Keratinocyte (primary cell): Measurements from ENCODE around the gene DOP1A. TPM values are rescaled to one million over a fixed set of nuclear protein-coding genes. Genes with fewer than 3 reads are reported as not detected.

Experiments used
- DNase-seq: peaks from one replicate; pipeline ENCODE4 v3.0.0-alpha.2; 2011; ENCODE audit warnings: low read depth, missing footprints, low spot score
- FAIRE-seq: peaks from 2 replicates; lab custom pipeline; 2011; peaks lifted over from hg19 to GRCh38; lab: Jason Lieb, UNC
- H2AFZ ChIP-seq: 2 replicates; pipeline ENCODE4 v1.6.0; 2012; ENCODE audit warnings: low read length, control low read depth, inconsistent platforms; ENCODE audit not compliant: control insufficient read depth
- H3K27ac ChIP-seq: 2 replicates; pipeline ENCODE4 v1.5.1; 2011; ENCODE audit warnings: low read length; ENCODE audit not compliant: control insufficient read depth, insufficient read depth
- H3K27me3 ChIP-seq: 3 replicates; pipeline ENCODE4 v1.6.0; 2011; ENCODE audit warnings: low read length; ENCODE audit not compliant: control insufficient read depth, insufficient read depth; ENCODE audit errors: extremely low read depth
- H3K36me3 ChIP-seq, 2 experiments: 2 replicates in 1 of 2; 3 replicates in 1 of 2; pipeline ENCODE4 v1.5.1; 2011; ENCODE audit warnings: low read length in 2 of 2, mild to moderate bottlenecking in 1 of 2; ENCODE audit not compliant: control insufficient read depth in 2 of 2, insufficient read depth in 2 of 2; ENCODE audit errors: extremely low read depth in 1 of 2
- H3K4me1 ChIP-seq: 3 replicates; pipeline ENCODE4 v1.5.1; 2011; ENCODE audit warnings: low read length; ENCODE audit not compliant: control insufficient read depth, insufficient read depth; ENCODE audit errors: extremely low read depth
- H3K4me2 ChIP-seq: 3 replicates; pipeline ENCODE4 v1.6.0; 2011; ENCODE audit warnings: low read depth, low read length; ENCODE audit not compliant: control insufficient read depth, insufficient read depth; ENCODE audit errors: extremely low read depth
- H3K4me3 ChIP-seq, 3 experiments: fragments of 200-600 bp in 1 of 3; sonication (generic) in 1 of 3; 2 replicates in 2 of 3; 3 replicates in 1 of 3; pipeline ENCODE4 v1.5.1; 2011 to 2016; ENCODE audit warnings: low read length in 3 of 3, mild to moderate bottlenecking in 3 of 3, control low read depth in 2 of 3, inconsistent platforms in 1 of 3, low read depth in 1 of 3, mixed read lengths in 1 of 3, mixed run types in 1 of 3, moderate library complexity in 1 of 3; ENCODE audit not compliant: control insufficient read depth in 2 of 3, insufficient read depth in 2 of 3; ENCODE audit errors: extremely low read depth in 1 of 3
- H3K79me2 ChIP-seq: 2 replicates; pipeline ENCODE4 v1.6.0; 2012; ENCODE audit warnings: low read length; ENCODE audit not compliant: control insufficient read depth, insufficient read depth
- H3K9ac ChIP-seq: 3 replicates; pipeline ENCODE4 v1.6.0; 2011; ENCODE audit warnings: low read length; ENCODE audit not compliant: control insufficient read depth, insufficient read depth; ENCODE audit errors: extremely low read depth
- H3K9me1 ChIP-seq: 3 replicates; pipeline ENCODE4 v1.6.0; 2011; ENCODE audit warnings: low read length; ENCODE audit not compliant: control insufficient read depth, insufficient read depth; ENCODE audit errors: extremely low read depth
- H3K9me3 ChIP-seq: 2 replicates; pipeline ENCODE4 v1.5.1; 2012; ENCODE audit warnings: low read depth, low read length; ENCODE audit not compliant: control insufficient read depth
- H4K20me1 ChIP-seq: 3 replicates; pipeline ENCODE4 v1.6.0; 2011; ENCODE audit warnings: low read length; ENCODE audit not compliant: control insufficient read depth, insufficient read depth; ENCODE audit errors: extremely low read depth
- EZH2 ChIP-seq: IDR thresholded peaks from one replicate; pipeline ENCODE4 v1.6.1; 2012; ENCODE audit warnings: inconsistent platforms, mild to moderate bottlenecking, low read length, moderate library complexity
- dilution Hi-C: fragments of 300-500 bp; cut with MboI; formaldehyde crosslinking; loops from one replicate; pipeline ENCODE4 v1.7.0; 2020; ENCODE audit warnings: low sequenced_read_pairs; ENCODE audit not compliant: extremely low pct_ligation_motif_present
- polyA plus RNA-seq, 5 experiments: library from polyadenylated mRNA; depleted of rRNA in 3 of 5; stranded (reverse) in 3 of 5; stranded (forward) in 1 of 5; unstranded in 1 of 5; fragments of >200 nt; gene quantifications; 1 replicate in 1 of 5; 2 replicates in 3 of 5; 3 replicates in 1 of 5; pipeline versions ENCODE4 v1.2.1 to v1.2.3, GENCODE V29; 2011 to 2012; ENCODE audit warnings: missing spikeins in 2 of 5, low read depth in 1 of 5, low replicate concordance in 1 of 5
- TF ChIP-seq, protein P1 (sequence below), 3 experiments: IDR thresholded peaks in 1 of 3; conservative IDR thresholded peaks in 1 of 3; optimal IDR thresholded peaks in 1 of 3; 2 replicates in 2 of 3; 3 replicates in 1 of 3; pipeline versions ENCODE3 to v1.5.1; 2011; ENCODE audit warnings: low read length in 3 of 3, mild to moderate bottlenecking in 3 of 3, moderate library complexity in 2 of 3, control low read depth in 1 of 3, inconsistent platforms in 1 of 3; ENCODE audit not compliant: insufficient read depth in 2 of 3; ENCODE audit errors: extremely low read depth in 1 of 3

The DOP1A gene
- polyA plus RNA-seq, 1 donor (not counting 4 experiments of a cell fraction or from before 2014, with no cell fraction given): 14.1 TPM

DNA sequence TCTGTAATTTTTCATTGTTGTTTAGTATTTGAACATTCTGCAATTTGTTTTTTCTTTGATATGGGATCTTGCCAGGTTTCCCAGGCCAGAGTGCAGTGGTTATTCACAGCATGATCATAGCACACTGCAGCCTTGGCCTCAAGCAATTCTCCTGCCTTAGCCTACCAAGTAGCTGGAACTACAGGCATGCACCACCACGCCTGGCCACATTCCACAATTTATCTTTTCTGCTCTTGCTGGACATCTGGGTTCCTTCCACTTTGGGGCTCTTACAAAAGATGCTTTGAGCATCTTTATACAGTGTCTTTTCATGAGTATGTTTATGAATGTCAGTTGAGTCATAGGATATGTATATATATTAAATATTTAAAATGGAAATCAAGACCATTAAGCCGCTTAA is 83.6 kb downstream of the DOP1A start:
- FAIRE-seq: no peak
- Histone ChIP-seq H3K27ac (no peak overlapping the region), H3K4me1 (no peaks in the 10 kb centered on the region), H3K9me1 (no peaks in the 10 kb centered on the region), H3K36me3 (peaks cover 9 to 11% of the 10 kb centered on the region in 2 experiments), H3K9me3 (no peaks in the 10 kb centered on the region), H3K9ac (no peak overlapping the region), H3K4me3 (no peak overlapping the region), H4K20me1 (no peaks in the 10 kb centered on the region), H3K79me2 (no peaks in the 10 kb centered on the region), H3K27me3 (no peaks in the 10 kb centered on the region), H3K4me2 (no peak overlapping the region), H2AFZ (no peak overlapping the region)
- no peak for DNase-seq
- TF ChIP-seq EZH2: no peak
- TF ChIP-seq, protein P1, sequence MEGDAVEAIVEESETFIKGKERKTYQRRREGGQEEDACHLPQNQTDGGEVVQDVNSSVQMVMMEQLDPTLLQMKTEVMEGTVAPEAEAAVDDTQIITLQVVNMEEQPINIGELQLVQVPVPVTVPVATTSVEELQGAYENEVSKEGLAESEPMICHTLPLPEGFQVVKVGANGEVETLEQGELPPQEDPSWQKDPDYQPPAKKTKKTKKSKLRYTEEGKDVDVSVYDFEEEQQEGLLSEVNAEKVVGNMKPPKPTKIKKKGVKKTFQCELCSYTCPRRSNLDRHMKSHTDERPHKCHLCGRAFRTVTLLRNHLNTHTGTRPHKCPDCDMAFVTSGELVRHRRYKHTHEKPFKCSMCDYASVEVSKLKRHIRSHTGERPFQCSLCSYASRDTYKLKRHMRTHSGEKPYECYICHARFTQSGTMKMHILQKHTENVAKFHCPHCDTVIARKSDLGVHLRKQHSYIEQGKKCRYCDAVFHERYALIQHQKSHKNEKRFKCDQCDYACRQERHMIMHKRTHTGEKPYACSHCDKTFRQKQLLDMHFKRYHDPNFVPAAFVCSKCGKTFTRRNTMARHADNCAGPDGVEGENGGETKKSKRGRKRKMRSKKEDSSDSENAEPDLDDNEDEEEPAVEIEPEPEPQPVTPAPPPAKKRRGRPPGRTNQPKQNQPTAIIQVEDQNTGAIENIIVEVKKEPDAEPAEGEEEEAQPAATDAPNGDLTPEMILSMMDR (optimal IDR thresholded peaks at IDR 0.05 in 1 of 3, IDR thresholded peaks at IDR 0.05 in 1 of 3, conservative IDR thresholded peaks at IDR 0.05 in 1 of 3; ENCODE audit: extremely low read depth in 1 of 3, insufficient read depth in 2 of 3, low read length in 3 of 3): no peak
- dilution Hi-C loops: no loop called here

DNA sequence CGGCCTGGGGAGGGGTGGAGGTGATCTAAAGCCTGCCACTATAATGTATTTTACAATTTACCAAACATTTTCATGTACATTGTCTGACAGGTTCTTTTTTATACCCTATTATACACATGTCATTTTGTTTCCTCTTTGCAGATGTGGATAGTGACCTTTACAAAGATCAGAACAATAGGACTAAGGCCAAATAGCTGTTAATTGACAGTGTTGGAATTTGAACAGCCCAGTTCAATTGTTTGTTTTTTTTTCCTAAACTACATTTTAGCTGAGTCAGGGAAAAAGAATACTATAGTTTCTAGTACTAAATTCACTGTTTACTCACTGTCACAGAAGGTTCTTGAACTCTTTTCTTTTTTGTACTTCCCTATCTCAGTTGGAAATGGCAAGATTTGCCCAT is 85.4 kb downstream of the DOP1A start:
- no peak for TF ChIP-seq EZH2
- TF ChIP-seq, protein P1 (optimal IDR thresholded peaks at IDR 0.05 in 1 of 3, IDR thresholded peaks at IDR 0.05 in 1 of 3, conservative IDR thresholded peaks at IDR 0.05 in 1 of 3; ENCODE audit: extremely low read depth in 1 of 3, insufficient read depth in 2 of 3, low read length in 3 of 3): no peak
- Histone ChIP-seq H3K4me1 (no peaks in the 10 kb centered on the region), H3K9me3 (no peaks in the 10 kb centered on the region), H3K4me2 (no peak overlapping the region), H3K4me3 (no peak overlapping the region), H2AFZ (no peak overlapping the region), H4K20me1 (no peaks in the 10 kb centered on the region), H3K36me3 (peaks cover 5 to 14% of the 10 kb centered on the region in 2 experiments), H3K79me2 (no peaks in the 10 kb centered on the region), H3K27me3 (no peaks in the 10 kb centered on the region), H3K9me1 (no peaks in the 10 kb centered on the region), H3K9ac (no peak overlapping the region), H3K27ac (no peak overlapping the region)
- DNase-seq (no peak), FAIRE-seq (no peak)
- dilution Hi-C loops: no loop called here
